HepG2 (cell line): Measurements from ENCODE around the gene GATA5. TPM values are rescaled to one million over a fixed set of nuclear protein-coding genes. Genes with fewer than 3 reads are reported as not detected.
A peak's percentile ranks its signal among the peaks of the same experiment; 100 is the strongest.

Experiments
- HNRNPLL ChIP-seq: fragments of 200-400 bp; formaldehyde crosslinking; IDR thresholded peaks from 2 replicates; pipeline ENCODE4 v1.6.1; 2017; ENCODE audit warnings: mild to moderate bottlenecking, low read depth, low read length; ENCODE audit not compliant: poor library complexity, severe bottlenecking
- KDM5B ChIP-seq: sonication (generic); formaldehyde crosslinking; IDR thresholded peaks from 2 replicates; pipeline ENCODE4 v1.4.0; 2020; ENCODE audit warnings: missing genetic modification reagents, mild to moderate bottlenecking, borderline replicate concordance
- RBM39 ChIP-seq: fragments of 200-400 bp; formaldehyde crosslinking; IDR thresholded peaks from one replicate; pipeline ENCODE4 v1.6.1; 2018; ENCODE audit warnings: antibody characterized with exemption, mild to moderate bottlenecking, low read depth, low read length; ENCODE audit not compliant: poor library complexity, severe bottlenecking
- polyA plus RNA-seq, 8 experiments: library from polyadenylated mRNA; depleted of rRNA in 3 of 8; stranded (reverse) in 7 of 8; unstranded in 1 of 8; fragments of >200 nt; fragmentation: Illumina TruSeq in 4 of 8; extraction: Trizol in 4 of 8; gene quantifications; 2 replicates each; pipeline versions ENCODE4 v1.2.1 to v1.2.3, GENCODE V29; 2011 to 2016; ENCODE audit warnings: low read depth in 4 of 8, missing spikeins in 1 of 8, mixed read lengths in 1 of 8; ENCODE audit not compliant: insufficient read depth in 1 of 8
- total RNA-seq, 5 experiments: library from RNA; depleted of rRNA; stranded (reverse); fragments of >200 nt; fragmentation: Illumina TruSeq; extraction: Trizol; gene quantifications; 2 replicates each; pipeline ENCODE4 v1.2.3, GENCODE V29; 2016; ENCODE audit warnings: low read depth in 1 of 5
- TF ChIP-seq, protein P1 (sequence below): sonication (generic); formaldehyde crosslinking; conservative IDR thresholded peaks from 2 replicates; pipeline ENCODE4 v1.8.0; 2022; ENCODE audit warnings: low read depth, missing genetic modification reagents
- TF ChIP-seq, protein P2 (sequence below): sonication (generic); formaldehyde crosslinking; IDR thresholded peaks from 2 replicates; pipeline ENCODE4 v1.5.1; 2020; ENCODE audit warnings: mild to moderate bottlenecking, missing genetic modification reagents, borderline replicate concordance
- TF ChIP-seq, protein P3 (sequence below): sonication (generic); formaldehyde crosslinking; IDR thresholded peaks from 2 replicates; pipeline ENCODE4 v1.5.1; 2020; ENCODE audit warnings: mild to moderate bottlenecking, missing genetic modification reagents, moderate library complexity

Gene GATA5
- total and polyA plus RNA-seq, 2 of the 13 experiments (the other 11 are each of a cell fraction or from before 2014, with no cell fraction given) = 0.12 to 0.20 TPM

DNA sequence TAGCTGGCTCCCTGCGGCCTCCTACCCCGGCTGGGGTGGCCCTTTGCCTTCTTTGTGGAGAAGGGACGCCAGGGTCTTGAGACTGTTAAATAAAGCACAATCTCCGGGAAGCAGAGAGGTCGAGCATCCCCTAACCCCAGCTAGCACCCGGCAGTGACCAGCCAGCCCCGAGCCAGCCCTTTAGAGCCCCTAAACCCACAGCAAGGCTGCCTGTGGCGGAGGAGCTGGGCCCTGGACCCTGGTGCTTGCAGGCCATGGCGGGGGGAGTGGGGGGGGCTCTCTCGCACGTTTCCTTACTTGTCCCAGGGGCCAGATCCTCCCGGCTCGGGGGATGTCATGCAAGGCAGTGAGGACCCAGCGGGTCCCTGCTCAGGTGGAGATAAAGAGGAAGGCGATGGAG, 49.2 kb upstream of the GATA5 start (continued):
- TF ChIP-seq, protein P1, sequence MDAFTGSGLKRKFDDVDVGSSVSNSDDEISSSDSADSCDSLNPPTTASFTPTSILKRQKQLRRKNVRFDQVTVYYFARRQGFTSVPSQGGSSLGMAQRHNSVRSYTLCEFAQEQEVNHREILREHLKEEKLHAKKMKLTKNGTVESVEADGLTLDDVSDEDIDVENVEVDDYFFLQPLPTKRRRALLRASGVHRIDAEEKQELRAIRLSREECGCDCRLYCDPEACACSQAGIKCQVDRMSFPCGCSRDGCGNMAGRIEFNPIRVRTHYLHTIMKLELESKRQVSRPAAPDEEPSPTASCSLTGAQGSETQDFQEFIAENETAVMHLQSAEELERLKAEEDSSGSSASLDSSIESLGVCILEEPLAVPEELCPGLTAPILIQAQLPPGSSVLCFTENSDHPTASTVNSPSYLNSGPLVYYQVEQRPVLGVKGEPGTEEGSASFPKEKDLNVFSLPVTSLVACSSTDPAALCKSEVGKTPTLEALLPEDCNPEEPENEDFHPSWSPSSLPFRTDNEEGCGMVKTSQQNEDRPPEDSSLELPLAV (CRISPR knock-in tag) = no peak
- TF ChIP-seq KDM5B (no peak), HNRNPLL (peak; percentile 18), RBM39 (peak; percentile 36)
- TF ChIP-seq, protein P2, sequence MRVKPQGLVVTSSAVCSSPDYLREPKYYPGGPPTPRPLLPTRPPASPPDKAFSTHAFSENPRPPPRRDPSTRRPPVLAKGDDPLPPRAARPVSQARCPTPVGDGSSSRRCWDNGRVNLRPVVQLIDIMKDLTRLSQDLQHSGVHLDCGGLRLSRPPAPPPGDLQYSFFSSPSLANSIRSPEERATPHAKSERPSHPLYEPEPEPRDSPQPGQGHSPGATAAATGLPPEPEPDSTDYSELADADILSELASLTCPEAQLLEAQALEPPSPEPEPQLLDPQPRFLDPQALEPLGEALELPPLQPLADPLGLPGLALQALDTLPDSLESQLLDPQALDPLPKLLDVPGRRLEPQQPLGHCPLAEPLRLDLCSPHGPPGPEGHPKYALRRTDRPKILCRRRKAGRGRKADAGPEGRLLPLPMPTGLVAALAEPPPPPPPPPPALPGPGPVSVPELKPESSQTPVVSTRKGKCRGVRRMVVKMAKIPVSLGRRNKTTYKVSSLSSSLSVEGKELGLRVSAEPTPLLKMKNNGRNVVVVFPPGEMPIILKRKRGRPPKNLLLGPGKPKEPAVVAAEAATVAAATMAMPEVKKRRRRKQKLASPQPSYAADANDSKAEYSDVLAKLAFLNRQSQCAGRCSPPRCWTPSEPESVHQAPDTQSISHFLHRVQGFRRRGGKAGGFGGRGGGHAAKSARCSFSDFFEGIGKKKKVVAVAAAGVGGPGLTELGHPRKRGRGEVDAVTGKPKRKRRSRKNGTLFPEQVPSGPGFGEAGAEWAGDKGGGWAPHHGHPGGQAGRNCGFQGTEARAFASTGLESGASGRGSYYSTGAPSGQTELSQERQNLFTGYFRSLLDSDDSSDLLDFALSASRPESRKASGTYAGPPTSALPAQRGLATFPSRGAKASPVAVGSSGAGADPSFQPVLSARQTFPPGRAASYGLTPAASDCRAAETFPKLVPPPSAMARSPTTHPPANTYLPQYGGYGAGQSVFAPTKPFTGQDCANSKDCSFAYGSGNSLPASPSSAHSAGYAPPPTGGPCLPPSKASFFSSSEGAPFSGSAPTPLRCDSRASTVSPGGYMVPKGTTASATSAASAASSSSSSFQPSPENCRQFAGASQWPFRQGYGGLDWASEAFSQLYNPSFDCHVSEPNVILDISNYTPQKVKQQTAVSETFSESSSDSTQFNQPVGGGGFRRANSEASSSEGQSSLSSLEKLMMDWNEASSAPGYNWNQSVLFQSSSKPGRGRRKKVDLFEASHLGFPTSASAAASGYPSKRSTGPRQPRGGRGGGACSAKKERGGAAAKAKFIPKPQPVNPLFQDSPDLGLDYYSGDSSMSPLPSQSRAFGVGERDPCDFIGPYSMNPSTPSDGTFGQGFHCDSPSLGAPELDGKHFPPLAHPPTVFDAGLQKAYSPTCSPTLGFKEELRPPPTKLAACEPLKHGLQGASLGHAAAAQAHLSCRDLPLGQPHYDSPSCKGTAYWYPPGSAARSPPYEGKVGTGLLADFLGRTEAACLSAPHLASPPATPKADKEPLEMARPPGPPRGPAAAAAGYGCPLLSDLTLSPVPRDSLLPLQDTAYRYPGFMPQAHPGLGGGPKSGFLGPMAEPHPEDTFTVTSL = no peak
- TF ChIP-seq, protein P3, sequence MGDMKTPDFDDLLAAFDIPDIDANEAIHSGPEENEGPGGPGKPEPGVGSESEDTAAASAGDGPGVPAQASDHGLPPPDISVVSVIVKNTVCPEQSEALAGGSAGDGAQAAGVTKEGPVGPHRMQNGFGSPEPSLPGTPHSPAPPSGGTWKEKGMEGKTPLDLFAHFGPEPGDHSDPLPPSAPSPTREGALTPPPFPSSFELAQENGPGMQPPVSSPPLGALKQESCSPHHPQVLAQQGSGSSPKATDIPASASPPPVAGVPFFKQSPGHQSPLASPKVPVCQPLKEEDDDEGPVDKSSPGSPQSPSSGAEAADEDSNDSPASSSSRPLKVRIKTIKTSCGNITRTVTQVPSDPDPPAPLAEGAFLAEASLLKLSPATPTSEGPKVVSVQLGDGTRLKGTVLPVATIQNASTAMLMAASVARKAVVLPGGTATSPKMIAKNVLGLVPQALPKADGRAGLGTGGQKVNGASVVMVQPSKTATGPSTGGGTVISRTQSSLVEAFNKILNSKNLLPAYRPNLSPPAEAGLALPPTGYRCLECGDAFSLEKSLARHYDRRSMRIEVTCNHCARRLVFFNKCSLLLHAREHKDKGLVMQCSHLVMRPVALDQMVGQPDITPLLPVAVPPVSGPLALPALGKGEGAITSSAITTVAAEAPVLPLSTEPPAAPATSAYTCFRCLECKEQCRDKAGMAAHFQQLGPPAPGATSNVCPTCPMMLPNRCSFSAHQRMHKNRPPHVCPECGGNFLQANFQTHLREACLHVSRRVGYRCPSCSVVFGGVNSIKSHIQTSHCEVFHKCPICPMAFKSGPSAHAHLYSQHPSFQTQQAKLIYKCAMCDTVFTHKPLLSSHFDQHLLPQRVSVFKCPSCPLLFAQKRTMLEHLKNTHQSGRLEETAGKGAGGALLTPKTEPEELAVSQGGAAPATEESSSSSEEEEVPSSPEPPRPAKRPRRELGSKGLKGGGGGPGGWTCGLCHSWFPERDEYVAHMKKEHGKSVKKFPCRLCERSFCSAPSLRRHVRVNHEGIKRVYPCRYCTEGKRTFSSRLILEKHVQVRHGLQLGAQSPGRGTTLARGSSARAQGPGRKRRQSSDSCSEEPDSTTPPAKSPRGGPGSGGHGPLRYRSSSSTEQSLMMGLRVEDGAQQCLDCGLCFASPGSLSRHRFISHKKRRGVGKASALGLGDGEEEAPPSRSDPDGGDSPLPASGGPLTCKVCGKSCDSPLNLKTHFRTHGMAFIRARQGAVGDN (CRISPR knock-in tag) = no peak
